Skeletal muscle satellite cell (primary cell): ENCODE data around the gene TFPT.

Experiments
- H3K27me3 ChIP-seq: 2 replicates; pipeline ENCODE4 v1.7.0; 2013; ENCODE audit warnings: low read length; ENCODE audit not compliant: control insufficient read depth, insufficient read depth
- H3K36me3 ChIP-seq: 2 replicates; pipeline ENCODE4 v1.7.0; 2013; ENCODE audit warnings: mild to moderate bottlenecking, control low read depth, low read length; ENCODE audit not compliant: insufficient read depth
- H3K4me1 ChIP-seq: 2 replicates; pipeline ENCODE4 v1.7.0; 2013; ENCODE audit warnings: low read length; ENCODE audit not compliant: control insufficient read depth, insufficient read depth
- H3K4me2 ChIP-seq: 2 replicates; pipeline ENCODE4 v1.7.0; 2013; ENCODE audit warnings: mild to moderate bottlenecking, low read length
- H3K4me3 ChIP-seq: 2 replicates; pipeline ENCODE4 v1.7.0; 2013; ENCODE audit warnings: low read length
- H3K9ac ChIP-seq: 2 replicates; pipeline ENCODE4 v1.7.0; 2013; ENCODE audit warnings: mild to moderate bottlenecking, low read depth, low read length, moderate library complexity
- H3K9me3 ChIP-seq: replicated peaks from 2 replicates; pipeline ENCODE4 v1.7.0; 2013; ENCODE audit warnings: mild to moderate bottlenecking, control low read depth, low read length

Gene TFPT

DNA sequence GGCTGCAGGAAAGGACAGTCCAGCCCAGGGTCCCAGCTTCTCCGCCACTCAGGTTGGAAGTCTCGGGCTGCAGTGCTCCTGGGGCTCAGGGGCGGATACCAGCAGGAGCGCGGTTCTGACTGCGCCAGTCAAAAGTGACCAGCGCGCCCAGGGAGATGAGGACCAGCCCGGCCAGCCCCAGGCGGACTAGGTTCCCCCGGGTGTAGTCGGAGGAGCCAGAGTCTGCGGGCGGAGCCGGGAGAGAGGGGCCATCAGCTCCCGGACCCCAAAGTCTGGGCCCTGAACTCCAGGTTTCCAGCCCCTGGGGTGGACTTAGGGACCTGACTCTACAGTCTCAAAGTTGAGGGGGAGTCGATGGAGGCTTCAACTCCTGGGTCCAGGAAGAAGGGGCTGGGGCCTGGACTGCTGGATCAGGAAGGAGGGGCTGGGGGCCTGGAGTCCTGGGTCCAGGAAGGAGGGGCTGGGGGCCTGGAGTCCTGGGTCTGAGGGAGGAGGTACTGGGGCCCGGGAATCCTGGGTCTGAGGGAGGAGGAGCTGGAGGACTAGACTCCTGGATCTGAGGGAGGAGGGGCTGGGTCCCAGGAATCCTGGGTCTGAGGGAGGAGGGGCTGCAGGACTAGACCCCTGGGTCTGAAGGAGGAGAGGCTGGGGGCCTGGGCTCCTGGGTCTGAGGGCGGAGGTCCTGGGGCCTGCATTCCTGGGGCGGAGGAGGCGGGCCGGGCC is 20.2 kb downstream of the TFPT start:
- H3K27me3 ChIP-seq, result no peaks in the 10 kb centered on the region
- peak overlapping the region; percentile 85 for H3K4me2 ChIP-seq
- peak overlapping the region; percentile 47 for H3K9ac ChIP-seq
- H3K9me3 ChIP-seq, result no peaks in the 10 kb centered on the region
- H3K4me3 ChIP-seq, result peak overlapping the region; percentile 62
- no peaks in the 10 kb centered on the region for H3K36me3 ChIP-seq
- H3K4me1 ChIP-seq, result peaks cover 12% of the 10 kb centered on the region

DNA sequence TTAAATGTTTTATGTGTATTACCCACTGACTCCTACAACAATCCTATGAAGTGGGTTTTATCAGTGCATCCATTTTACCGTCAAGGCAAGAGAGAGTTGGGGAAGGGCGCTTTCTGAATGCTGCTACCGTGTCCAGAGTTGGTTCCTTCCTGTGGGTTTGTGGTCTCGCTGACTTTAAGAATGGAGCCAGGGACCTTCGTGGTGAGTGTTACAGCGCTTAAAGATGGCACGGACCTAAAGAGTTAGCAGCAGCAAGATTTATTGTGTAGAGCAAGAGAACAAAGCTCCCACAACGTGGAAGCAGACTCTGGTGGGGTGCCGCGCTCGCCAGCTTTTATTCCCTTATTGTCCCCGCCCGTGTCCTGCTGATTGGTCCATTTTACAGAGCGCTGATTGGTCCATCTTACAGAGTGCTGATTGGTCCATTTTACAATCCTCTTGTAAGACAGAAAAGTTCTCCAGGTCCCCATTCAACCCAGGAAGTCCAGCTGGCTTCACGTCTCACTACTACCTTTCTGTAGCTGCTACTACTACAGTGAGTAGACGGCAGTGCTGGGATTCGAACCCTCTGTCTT is 20.9 kb downstream of the TFPT start:
- Histone ChIP-seq H3K4me1 (peaks cover 12% of the 10 kb centered on the region), H3K36me3 (no peaks in the 10 kb centered on the region), H3K9me3 (no peaks in the 10 kb centered on the region), H3K9ac (no peak overlapping the region), H3K4me2 (no peak overlapping the region), H3K4me3 (no peak overlapping the region), H3K27me3 (no peaks in the 10 kb centered on the region)

DNA sequence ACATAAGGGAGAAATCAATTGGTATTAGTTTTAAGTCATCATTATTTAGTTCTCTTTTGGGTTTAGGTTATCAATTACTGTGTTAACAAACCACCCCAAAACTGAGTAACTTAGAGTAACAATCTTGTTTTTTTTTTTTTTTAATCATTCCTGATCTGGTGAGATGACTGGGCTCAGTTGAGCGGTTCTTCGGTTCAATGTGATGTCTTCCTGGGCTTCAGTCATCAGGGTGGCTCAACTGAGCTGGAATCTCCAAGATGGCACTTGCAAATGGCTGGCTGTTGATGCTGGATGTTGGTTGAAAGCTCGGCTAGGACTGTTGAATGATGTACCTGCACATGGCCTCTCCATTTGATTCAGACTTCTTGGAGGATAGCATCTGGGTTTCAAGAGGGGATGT is 31.0 kb downstream of the TFPT start:
- no peak overlapping the region for H3K4me3 ChIP-seq
- no peak overlapping the region for H3K4me2 ChIP-seq
- H3K27me3 ChIP-seq, result no peaks in the 10 kb centered on the region
- H3K4me1 ChIP-seq, result no peaks in the 10 kb centered on the region
- H3K36me3 ChIP-seq, result no peaks in the 10 kb centered on the region
- H3K9ac ChIP-seq, result no peak overlapping the region
- peaks cover 7% of the 10 kb centered on the region for H3K9me3 ChIP-seq

DNA sequence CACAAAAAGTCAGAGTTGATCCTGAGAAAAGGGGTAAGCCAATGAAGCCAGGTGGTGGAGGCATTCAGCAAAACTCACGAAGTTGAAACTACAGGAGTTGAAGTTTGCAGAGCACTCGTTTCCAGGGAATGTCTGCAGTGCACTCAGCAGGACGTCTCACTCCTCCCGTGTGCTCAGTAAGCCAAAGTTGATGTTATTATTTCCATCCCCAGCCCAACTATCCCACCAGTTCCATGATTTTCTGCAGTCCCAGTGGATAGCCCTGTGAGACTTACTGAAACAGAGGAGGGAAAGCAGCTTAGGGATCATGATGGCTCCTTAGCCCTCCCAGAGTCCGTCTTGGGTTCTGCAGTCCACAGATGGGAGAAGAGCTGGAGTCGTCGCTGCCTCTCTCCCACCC is 34.4 kb downstream of the TFPT start, which contains the start of gene TARM1:
TARM1 (minus strand) TSS at position 334 of the 400 bp plus-strand sequence; CDS start at position 309, 25 bp downstream.
- Histone ChIP-seq H3K36me3 (no peaks in the 10 kb centered on the region), H3K9me3 (peaks cover 7% of the 10 kb centered on the region), H3K4me1 (no peaks in the 10 kb centered on the region), H3K27me3 (no peaks in the 10 kb centered on the region), H3K4me3 (no peak within 1 kb of the TSS), H3K4me2 (no peak within 1 kb of the TSS), H3K9ac (no peak within 1 kb of the TSS)

DNA sequence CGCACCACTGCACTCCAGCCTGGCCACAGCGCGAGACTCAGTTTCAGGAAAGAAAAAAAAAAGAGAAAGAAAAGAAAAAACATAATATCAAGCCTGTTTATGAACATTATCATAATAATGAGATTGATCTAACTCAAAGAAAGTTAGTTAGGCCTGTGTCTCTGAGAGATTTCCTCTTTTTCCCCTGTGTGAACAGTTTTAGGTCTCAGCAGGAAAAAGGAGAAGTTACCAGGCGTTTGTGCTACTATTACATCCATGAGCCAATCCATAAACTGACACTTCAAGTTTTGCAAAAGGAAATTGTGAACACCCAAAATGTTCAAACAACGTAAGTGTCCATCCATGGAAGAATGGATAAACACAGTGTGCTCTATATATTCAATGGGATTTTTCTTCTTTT is 38.1 kb downstream of the TFPT start:
- no peaks in the 10 kb centered on the region for H3K4me1 ChIP-seq

DNA sequence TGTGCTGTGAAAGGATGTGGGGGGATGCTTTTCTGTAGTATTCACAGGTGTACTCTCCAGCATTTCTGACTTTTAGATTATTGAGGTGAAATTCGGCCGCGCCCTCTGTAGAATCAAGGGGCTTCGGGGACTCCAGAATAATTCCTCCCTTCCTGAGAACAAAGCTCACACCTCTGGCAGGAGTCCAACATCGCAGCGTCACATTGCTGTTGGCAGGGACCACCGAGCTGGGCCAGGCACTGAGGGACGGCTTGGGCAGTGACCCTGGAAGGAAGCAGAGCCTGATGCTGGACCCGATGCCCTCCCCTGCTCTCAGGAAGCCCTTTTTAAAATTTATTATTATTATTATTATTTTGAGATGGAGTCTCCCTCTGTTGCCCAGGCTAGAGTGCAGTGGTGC is 40.6 kb downstream of the TFPT start:
- H3K4me1 ChIP-seq, result no peaks in the 10 kb centered on the region
- no peak overlapping the region for H3K9ac ChIP-seq
- no peaks in the 10 kb centered on the region for H3K9me3 ChIP-seq
- H3K4me2 ChIP-seq, result no peak overlapping the region
- no peaks in the 10 kb centered on the region for H3K36me3 ChIP-seq
- H3K4me3 ChIP-seq, result no peak overlapping the region
- H3K27me3 ChIP-seq, result no peaks in the 10 kb centered on the region

More for the DNA sequence above, 38.1 kb downstream of the TFPT start:
- no peak overlapping the region for H3K9ac ChIP-seq
- H3K36me3 ChIP-seq, result no peaks in the 10 kb centered on the region
- H3K9me3 ChIP-seq, result peaks cover 7% of the 10 kb centered on the region
- H3K27me3 ChIP-seq, result no peaks in the 10 kb centered on the region
- no peak overlapping the region for H3K4me2 ChIP-seq
- H3K4me3 ChIP-seq, result no peak overlapping the region

DNA sequence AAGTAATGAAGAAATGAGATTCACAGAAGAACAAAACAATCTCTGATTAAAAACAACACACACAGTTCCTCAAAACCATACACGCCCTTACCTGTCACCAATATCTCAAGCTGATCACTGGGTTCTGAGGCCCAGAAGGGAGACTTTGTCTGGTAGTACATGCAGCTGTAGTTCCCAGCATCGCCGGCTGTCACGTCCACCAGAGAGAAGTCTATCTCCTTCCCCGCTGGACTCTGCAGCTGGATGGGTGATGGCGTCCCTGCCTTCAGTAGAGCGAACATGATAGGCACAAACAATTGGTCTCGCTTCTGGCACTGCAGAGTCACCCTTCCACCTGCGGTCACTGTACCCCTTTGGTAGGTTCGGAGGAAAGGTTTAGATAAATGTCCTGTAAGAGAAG is 41.6 kb downstream of the TFPT start:
- H3K9me3 ChIP-seq, result no peaks in the 10 kb centered on the region
- no peak overlapping the region for H3K4me3 ChIP-seq
- H3K36me3 ChIP-seq, result no peaks in the 10 kb centered on the region
- H3K4me2 ChIP-seq, result no peak overlapping the region
- H3K4me1 ChIP-seq, result no peaks in the 10 kb centered on the region
- H3K27me3 ChIP-seq, result no peaks in the 10 kb centered on the region
- H3K9ac ChIP-seq, result no peak overlapping the region

DNA sequence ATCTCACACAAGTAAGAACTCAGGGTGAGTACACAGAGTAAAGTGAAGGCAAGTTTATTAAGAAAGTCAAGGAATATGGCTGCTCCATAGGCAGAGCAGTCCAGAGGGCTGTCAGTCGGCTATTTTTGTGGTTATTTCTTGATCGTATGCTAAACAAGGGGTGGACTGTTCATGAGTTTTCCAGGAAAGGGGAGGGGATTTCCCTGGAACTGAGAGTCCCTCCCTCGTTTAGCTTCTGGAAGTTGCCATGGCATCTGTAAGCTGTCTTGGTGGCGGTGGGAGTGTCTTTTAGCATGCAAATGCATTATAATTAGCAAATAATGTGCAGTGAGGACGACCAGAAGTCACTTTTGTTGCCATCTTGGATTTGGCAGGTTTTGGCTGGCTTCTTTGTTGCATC is 46.0 kb downstream of the TFPT start:
- Histone ChIP-seq H3K4me1 (no peaks in the 10 kb centered on the region), H3K4me2 (no peak overlapping the region), H3K27me3 (no peaks in the 10 kb centered on the region), H3K9ac (no peak overlapping the region), H3K36me3 (no peaks in the 10 kb centered on the region), H3K9me3 (no peaks in the 10 kb centered on the region), H3K4me3 (no peak overlapping the region)

DNA sequence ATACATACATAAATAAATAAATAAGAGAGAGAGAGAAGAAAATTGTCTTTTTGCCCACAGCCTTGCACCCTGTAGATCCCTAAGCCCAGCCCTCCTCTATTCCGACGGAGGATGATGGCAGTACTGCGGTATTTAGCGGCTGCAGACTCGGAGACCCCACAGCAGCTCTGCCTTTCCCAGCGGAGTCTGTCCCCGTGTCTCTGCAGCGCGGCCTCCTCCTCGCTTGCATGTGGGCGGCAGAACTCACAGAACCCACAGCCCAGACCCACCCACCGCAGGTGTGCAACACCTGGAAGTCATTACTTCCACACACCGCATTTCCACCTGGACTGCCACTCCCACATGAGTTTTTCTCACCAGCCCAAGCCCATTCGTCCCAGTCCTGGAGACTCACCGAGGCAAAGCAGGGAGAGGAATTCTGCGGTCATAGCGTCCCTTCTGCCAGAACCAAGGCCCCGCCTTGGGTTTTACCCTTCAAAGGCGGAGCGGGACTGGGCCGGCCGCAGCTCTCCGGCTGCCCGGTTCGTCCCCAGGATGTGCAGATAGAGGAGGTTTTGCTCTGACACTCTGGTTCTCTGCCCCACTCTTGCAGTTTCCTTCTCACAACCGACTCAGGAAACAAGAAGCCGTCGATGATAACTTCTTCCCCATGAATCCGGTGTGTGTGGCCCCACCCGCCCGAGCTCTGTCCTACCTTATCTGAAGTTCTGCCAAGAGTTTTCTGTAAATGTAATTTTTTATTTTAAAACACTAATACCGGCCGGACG is 51.9 kb downstream of the TFPT start, which contains the start of gene VSTM1:
VSTM1 (minus strand) TSS at position 548 of the 767 bp plus-strand sequence; CDS start at position 428, 120 bp downstream.
- no peak within 1 kb of the TSS for H3K4me3 ChIP-seq
- no peak within 1 kb of the TSS for H3K9ac ChIP-seq
- no peaks in the 10 kb centered on the region for H3K36me3 ChIP-seq
- H3K4me1 ChIP-seq, result no peaks in the 10 kb centered on the region
- no peak within 1 kb of the TSS for H3K4me2 ChIP-seq
- H3K9me3 ChIP-seq, result no peaks in the 10 kb centered on the region
- no peaks in the 10 kb centered on the region for H3K27me3 ChIP-seq

DNA sequence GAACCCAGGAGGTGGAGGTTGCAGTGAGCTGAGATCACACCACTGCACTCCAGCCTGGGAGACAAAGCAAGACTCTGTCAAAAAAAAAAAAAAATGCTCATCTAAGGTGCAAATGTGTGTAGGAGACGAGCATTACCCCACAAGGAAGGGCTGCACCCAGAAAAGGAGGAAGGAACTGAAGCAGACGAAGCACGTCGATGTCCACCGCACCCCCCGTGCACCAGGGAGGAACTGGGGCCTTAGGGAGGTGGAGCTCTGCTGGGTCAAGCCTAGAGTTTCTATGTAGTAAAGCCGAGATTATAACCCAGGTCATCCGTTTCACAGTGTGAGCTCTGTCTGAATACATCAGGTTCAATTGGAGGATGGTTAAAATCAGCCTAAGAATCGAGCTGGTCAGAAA is 52.8 kb downstream of the TFPT start:
- Histone ChIP-seq H3K9ac (no peak overlapping the region), H3K36me3 (no peaks in the 10 kb centered on the region), H3K4me2 (no peak overlapping the region), H3K4me3 (no peak overlapping the region), H3K27me3 (no peaks in the 10 kb centered on the region), H3K9me3 (no peaks in the 10 kb centered on the region), H3K4me1 (no peaks in the 10 kb centered on the region)
